GM19455 (cell line): ENCODE results near the gene LRMDA.

ENCODE experiments used
- ATAC-seq: cut with Tn5 transposase; IDR thresholded peaks from one replicate; pipeline ENCODE4 v1.9.1; 2021; ENCODE audit not compliant: unreplicated experiment

The LRMDA gene

DNA sequence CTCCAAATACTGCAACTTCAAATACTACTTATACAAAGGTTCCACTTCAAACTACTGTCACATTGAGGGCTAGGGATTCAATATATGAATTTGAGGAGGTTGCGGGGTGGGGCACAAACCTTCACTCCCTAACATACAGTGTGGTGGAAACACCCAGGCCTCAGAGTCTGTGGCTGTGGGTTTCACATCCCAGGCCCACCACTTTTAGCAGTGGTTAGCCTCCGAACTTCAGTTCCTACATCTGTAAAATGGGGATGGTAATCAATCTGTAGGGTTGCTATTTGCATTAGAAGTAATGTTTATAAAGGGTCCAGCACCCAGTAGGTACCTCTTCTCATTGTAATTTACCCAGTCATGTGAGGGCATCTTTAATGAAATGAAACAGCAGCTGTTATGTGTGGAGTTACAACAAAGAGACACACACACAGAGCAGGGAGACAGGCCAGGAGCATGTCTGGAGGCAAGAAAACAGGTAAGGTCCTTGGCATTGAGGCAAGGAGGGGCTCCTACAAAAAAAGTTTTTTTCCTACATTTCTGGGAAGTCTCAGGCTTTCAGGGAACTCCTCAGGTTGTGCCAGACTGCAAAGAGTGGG lies 570.9 kb downstream of the LRMDA start:
- no peak for ATAC-seq

DNA sequence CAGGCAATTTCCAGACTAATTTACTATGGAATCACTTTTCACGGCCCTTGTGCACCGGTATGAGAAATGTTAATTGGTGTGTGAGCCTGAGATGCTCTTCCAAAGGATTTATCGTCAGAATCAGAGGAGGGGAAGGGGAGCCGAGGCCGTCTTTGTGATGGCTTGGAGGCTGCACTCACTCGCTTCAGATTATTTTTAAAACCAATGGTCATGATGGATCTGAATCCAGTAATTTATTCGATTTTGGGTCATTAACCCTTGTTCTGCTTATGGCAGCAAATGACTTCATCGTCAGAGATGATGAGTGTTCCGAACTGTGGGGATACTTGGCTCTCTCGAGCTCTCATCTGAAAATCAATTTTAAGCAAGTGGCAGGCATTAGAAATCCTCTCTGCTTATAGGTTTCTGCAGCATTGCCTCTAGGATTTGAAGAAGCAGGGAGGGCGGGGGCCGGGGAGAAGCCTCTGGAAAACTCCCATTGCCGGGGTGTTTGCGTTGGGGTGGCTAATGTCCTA lies 576.3 kb downstream of the LRMDA start:
- no peak for ATAC-seq

DNA sequence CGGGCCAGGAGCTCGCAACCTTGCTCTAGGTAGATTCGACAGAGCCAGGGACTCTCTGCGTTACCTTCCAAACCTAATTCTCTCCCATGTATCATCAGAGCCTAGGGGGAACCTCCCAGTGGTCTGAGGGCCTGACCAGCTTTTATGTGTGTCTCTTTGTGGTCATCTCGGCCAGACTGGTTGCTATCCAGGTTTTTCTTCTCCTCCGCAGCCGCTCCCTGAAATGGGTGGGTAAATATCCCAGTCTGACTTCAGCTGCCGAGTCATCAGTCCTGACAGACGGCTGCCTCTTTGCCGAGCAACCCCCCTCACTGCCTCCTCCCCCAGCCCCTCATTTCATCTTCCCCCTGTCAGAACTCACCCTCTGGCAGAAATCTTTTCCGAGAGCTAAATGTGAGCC lies 578.1 kb downstream of the LRMDA start:
- no peak for ATAC-seq

DNA sequence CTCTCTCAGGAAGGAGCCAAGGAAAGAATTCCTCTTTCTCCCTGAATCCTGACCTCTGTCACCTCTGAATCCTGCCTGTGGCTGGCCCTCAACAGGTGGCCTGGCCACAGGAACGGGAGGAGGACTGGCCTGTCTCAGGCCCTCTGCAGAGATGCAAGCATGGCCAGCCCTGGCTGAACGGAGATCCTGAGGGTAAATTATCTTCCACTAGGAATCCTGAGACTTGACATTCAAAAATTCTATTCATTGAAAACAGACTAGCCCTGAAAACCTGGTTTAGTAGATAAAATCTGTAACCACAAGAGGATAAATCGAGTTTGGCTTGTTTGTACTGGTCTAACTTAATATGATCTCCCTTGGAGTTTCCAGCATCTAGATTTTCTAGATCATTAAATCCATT lies 579.3 kb downstream of the LRMDA start:
- ATAC-seq = no peak

DNA sequence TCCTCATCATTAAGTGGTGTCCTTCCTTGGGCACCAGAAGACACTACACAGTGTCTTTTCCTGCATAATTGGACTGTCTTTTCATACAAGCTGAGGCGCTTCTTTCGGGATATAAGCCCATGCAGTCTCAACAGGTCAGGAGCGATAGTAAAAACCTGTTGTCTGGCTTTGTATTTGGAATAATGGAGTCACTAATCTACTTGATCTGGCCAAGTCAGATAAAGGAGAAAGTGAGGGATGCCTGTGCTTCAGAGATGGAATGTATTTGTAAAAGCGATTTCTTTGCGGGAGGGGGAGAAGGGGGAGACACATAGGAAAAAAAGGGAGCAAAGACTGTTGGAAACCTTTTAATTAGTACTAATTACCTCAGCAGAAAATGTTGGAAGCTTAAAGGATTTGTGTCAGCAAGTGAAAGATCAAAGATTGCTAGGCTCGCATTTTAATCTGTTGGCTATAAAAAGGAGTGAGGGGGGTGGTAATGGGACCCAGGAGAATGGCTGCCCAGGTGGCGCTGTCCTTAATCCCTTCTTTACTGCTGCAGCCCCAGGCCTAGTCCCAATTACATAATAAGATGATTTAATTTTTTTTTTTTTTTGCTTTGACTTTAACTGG lies 581.4 kb downstream of the LRMDA start:
- no peak for ATAC-seq

DNA sequence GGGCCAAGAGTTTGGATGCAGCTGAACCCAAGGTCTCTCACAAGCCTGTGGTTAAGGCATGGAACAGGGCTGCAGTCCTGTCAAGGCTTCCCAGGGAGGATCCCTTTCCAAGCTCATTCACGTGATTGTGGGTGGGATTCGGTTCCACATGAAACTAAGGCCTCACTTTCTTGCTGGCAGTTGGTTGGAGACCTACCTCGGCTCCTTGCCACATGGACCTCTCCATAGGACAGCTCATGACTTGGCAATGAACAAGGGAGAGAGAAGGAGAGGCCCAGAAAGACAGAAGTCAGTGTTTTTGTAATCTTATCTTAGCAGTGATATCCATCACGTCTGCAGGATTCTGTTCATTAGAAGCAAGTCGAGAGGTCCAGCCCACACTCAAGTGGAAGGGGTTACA lies 583.8 kb downstream of the LRMDA start:
- ATAC-seq = no peak

DNA sequence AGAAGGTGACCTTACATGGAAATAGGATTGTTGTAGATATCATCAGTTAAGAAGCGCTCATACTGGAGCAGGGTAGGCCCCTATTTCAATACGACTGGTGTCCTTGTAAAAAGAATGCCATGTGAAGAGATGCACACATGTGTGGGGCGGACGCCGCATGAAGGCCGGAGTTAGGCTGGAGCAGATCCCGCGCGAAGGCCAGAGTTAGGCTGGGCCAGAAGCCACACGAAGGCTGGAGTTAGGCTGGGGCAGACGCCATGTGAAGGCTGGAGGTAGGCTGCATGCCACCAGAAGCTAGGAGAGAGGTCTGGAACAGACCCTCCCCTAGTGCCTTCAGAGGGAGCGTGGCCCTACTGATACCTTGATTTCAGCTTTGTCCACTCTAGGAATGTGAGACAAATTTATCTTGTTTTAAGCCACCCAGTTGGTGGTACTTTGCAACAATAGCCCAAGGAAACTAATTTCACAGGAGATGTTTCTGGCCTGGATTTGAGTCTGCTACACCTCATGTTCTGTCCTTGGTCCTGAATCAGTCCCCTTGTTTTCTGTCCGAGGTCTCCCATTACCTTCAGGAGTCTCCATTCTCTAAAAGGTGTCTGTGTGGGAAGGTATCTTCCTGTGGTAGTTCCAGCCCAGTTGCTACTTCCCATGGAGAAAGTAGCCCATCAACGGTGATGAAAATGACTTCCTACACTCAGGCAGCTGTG lies 585.8 kb downstream of the LRMDA start:
- no peak for ATAC-seq

DNA sequence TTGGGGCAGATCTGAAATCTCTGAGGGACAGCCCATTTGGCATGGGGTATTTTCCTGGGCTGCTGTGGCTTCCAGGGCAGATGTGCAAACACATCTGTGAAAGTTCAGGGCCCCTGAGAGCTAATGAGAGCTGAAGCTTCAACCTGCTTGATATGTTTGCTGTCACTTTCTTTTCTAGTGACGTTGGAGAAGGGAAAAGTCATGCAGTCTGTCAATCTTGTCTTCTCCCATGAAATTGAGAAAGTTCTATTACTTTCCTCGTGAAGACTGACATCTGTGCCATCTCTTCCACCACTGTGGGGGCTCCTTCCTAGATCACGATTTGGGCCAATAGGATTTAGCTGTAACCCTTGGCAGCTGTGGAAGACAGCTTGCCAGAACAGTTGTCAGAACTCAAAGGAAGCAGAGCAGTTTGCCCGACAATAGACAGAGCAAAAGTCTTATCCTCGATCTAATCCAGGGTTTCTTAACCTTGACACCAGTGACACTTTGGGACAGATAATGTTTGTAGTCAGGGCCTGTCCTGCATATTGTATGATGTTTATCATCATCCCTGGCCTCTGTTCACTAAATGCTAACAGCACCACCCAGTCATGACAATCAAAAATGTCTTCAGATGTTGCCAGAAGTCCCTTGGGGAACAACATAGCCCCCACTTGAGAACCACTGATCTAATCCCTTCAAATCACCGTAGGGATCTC lies 586.5 kb downstream of the LRMDA start:
- ATAC-seq = no peak

DNA sequence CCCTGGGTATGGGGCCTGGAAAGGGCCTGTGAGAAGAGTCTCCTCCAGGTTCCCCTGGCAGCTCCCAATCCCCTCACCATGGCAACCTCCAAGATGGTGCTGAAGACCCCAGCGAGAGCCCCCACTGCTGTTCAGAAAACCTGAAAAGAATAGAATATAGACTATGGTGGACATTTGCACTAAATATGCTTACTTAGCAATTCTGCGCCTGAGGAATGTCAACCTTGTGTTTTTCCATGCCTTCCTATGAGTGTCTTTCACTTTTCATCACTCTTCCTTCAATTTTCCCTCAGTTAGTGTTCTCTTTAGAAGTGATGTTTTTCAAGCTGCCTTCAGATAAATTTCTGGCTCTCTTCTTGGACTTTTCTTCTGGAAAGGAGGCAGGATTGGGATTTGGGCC lies 589.2 kb downstream of the LRMDA start:
- no peak for ATAC-seq

DNA sequence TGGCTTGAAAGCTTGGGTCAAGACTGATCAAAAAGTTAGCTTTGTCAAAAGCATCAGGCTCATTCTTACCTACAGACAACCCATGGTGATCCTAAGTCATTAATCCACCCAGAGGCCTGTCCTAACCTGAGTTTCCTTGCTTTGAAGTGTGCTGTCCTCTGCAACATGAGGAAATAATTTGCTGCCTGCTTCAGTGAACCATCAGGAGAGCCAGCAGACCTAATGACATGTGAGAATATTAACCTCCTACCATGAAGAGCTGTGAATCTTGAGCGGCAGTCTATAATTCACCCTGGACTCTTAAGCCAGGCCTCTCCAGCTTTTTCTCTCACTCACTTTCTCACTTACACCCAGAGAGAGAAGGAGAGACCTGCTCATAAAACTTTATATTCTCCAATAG lies 590.0 kb downstream of the LRMDA start:
- no peak for ATAC-seq

DNA sequence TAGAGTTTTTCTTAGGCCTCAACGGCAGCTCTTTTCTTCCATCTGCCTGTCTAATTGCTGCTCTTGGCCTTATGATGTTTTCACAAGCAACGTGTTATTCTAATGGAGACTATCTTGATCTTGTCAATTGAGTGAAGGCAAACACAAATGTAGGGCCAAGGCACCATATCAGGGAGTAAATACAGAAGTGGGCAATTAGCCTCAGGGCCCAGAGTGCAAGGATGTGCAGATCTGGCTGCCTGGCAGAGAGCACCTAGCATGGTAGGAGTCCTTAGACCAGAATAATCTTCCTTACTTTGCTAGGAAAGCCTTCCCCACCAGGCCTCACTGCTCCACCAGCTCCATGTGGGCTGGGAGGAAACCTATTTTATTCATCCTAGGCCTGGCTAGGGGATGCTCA lies 590.9 kb downstream of the LRMDA start:
- no peak for ATAC-seq

DNA sequence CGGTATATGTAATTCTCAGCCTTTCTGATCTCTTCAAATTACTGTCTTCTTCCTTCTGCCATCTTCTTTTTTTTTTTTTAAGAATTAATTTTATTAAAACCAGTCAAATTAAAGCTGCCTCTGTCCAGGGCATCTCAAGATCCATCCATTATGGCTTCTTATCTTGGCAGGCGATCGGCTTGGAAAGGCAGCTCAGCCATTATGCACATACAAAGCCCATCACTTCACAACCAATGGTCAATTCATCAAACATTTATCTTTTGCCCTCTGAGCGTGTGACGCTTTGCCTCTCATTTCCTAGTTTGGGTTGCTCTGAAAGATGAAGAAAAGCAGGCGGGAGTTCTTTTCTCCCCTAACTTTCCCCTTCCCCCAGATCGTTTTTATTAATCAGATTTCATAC lies 591.6 kb downstream of the LRMDA start:
- no peak for ATAC-seq

DNA sequence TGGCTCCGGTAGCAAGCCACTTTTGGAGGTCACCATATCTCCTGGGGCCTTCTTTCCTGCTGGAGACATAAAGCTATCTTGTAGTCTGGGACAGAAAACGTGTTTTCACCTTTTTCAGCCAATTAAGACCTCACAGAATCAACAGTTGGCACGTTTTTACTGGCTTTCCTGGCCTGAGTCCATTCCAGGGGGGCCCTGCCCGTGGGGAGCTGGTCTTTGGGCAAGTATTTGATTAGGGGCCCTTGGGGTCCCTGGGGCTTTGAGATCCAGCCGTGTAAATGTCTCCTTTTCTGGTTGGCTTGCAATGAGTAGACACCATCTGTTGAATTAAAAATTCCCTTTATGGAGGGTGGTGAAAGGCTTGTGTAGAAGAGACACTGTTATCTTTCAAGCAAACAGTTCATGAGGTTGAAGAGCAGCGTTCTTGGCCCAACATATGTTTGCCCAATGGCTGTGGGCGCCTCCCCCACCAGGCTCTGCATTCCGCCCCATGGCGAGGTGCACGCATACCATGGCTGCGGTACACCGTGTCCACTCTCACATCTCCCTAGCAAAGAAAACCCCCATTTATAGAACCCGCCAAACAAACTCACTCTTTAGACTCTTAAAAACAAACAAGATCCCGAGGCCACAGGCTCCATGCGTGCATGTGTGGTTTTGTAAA lies 593.2 kb downstream of the LRMDA start:
- ATAC-seq = no peak

DNA sequence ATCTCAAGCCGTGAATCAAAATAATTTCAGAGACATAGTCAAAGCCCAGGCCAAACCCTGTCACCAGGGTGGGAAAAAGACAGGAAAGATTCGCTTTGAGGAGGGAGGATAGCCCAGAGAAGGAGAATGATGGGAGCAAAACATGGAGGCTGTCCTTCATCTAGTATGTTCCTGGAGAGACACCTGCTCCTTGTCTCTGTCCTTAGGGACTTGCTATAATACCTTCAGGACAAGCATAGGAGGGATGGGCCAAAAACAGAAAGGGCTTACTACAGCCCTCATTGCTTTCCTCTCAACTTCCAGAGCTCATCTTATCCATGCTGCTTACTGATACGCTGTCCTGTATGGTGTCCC lies 593.7 kb downstream of the LRMDA start:
- no peak for ATAC-seq

DNA sequence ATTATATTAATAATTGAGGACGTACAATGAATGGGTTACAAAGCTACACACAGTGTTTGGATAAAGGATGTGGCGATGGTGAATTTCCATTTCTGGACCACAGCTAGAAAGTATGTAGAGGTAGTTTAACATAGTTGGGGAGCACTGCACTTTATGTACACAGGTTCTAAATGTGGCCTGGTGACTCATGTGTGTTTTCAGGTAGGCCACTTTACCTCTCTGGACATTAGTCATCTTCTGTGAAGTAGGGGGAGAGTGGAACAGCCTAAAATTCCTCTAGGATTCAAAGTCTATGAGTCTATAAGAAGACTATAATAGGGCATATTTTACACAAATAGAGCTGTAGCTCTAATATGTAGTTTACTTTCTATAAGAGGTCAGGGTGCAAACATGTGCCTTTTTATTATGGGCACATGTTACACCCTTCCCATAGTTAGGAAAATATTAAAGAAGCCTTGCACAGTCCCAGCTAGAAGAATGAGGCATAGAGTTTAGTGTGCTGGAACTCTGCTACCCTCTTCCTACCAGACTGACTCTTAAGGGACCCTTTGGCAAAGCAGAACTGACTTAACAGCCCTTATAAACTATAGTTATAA lies 594.9 kb downstream of the LRMDA start:
- no peak for ATAC-seq

DNA sequence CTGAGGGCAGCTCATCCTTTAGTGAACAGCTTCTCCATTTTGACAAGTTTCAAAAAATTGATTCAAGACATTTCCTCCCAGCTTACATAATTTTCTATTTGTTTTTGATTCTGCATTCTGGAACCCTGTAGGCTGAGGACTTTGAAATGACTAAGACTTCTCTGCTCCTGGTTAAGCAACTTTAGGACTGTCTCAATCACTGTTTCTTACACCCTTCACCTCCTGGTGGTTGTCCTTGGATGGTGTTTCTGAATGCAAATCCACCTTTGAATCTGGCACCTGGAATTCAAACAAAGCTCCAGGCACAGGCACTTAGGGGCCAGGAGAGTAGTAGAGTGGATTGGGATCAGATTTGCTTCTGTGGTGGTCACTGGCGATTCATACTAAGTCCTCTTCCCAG lies 595.5 kb downstream of the LRMDA start:
- ATAC-seq = no peak

DNA sequence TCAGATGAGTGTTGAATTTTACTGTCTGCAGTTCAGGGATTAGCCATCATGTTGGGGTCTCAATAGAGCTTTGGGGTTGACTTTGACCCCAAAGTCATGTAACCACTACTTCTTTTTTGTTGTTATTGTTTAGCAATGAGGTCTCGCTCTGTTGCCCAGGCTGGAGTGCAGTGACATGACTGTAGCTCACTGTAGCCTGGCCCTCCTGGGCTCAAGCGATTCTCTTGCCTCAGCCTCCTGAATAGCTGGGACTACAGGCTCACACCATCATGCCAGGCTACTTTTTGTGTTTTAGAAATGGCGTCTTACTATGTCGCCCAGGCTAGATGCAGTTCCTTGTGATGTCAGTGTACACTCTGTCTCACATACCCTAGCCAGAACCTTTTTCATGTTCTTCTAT lies 598.4 kb downstream of the LRMDA start:
- ATAC-seq = no peak

DNA sequence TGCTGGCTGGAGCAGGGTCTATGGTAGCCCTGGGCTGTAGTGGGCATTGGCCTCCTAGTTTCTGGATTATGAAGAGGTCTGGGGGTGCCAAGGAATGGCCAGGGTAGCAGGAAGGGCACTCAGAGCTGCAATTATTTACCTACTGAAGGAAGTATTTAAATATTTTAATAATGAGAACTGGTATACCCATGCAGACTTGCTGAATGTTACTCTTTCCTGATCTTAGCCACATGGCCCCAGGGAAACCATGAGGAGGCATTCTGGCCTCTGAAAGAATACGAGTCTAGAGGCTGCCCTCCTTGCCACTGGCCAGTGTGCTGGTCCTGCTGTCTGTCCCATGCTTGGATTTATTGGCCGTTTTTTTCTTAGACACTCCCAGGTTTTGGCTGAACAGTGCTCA lies 599.7 kb downstream of the LRMDA start:
- no peak for ATAC-seq

DNA sequence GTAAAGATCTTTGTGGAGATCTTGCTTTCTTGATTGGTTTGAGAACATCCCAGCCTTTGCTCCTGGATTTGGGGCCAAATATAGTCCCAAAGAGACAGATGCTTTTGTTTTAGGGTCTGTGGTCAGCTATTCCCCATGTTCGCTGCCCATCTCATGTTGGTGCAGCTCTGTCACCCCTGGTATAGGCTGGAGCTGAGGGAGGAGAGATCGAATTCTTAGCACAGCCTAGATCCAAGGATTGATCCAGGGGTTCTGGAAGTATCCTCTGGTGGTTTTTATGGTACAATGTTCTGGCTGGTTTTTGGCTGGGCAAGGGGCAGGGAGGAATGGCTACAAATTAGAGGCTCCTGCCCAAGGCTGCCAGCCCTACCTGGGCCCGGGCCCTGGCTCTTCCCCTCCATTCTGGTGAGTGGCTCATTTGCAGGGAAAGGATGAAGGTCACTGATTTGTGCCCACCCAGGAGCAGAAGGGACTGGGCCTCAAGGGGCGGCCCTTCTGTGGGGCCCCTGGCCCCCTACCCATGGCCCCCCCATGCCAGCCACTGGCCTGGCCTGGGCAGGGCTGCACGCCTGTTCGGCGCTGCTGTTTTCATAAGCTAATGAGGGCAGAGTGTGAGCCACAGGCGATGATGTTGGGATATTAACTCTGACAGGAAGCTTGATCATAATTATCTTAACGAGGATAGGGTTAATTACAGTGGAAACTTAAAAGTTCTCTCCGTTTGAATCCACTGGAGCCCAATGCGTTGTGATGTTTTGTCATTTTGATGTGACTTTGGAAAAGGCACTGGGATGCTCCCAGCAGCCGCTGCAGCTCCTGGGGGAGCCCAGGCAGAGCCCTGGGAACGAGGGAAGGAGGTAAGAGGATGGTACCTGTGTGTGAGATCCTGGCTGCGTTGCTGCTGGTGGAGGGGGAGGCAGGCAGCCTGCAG lies 600.6 kb downstream of the LRMDA start:
- ATAC-seq = no peak

DNA sequence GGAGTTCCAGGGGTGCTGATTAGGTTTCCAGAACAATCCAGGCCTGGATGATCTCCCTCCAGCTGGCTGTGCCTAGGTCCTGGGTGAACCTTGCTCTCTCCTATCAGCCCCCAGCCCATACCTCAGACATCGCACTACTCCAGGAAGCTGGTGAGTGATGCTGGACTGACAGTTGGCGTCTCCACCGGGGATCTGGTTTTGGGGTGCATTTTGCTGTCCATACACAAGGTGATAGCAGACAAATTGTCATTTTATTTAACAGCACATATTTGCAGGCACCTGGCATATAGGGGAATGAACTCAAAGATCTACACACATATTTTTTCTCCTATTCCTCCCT lies 601.2 kb downstream of the LRMDA start:
- no peak for ATAC-seq
